AG09319 (cell line): ENCODE measurements around the gene ADAMTS17.

Experiments used
- DNase-seq: peaks from one replicate; pipeline ENCODE4 v3.0.0-alpha.2; 2010; ENCODE audit warnings: low read depth; ENCODE audit errors: extremely low read depth
- TF ChIP-seq, protein P1 (sequence below): IDR thresholded peaks from 2 replicates; pipeline ENCODE4 v1.5.1; 2011; ENCODE audit warnings: low read depth, mild to moderate bottlenecking, inconsistent platforms, low read length, moderate library complexity

Gene ADAMTS17

DNA sequence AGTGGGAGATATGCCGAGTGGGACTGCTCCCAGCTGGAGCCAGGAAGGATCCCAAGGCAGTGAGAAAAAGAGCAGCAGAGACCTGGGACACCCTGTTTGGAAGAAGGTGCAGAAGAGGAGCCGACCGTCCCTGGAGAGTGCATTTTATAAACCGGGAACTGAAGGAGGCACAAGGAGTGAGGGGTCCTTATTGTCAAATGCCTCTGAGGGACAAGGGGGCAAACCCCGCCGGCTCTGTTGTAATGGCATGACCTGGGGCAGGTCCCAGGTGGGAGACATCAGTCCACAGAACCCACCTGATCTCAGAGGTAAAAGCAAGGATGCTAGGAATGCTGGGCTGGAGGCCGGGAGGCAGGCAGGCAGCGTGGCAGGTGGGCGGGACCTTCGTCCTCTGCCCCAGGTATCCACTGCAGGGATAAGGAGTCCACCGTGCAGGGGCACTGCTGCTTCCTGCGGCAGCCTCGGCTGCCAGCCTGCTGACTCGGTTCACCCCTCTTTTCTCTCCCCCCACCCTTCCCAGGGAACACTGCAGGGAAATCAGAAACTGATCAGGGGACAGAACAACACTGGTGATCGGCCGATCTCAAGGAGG lies 26.9 kb downstream of the ADAMTS17 start:
- TF ChIP-seq, protein P1, sequence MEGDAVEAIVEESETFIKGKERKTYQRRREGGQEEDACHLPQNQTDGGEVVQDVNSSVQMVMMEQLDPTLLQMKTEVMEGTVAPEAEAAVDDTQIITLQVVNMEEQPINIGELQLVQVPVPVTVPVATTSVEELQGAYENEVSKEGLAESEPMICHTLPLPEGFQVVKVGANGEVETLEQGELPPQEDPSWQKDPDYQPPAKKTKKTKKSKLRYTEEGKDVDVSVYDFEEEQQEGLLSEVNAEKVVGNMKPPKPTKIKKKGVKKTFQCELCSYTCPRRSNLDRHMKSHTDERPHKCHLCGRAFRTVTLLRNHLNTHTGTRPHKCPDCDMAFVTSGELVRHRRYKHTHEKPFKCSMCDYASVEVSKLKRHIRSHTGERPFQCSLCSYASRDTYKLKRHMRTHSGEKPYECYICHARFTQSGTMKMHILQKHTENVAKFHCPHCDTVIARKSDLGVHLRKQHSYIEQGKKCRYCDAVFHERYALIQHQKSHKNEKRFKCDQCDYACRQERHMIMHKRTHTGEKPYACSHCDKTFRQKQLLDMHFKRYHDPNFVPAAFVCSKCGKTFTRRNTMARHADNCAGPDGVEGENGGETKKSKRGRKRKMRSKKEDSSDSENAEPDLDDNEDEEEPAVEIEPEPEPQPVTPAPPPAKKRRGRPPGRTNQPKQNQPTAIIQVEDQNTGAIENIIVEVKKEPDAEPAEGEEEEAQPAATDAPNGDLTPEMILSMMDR = no peak

DNA sequence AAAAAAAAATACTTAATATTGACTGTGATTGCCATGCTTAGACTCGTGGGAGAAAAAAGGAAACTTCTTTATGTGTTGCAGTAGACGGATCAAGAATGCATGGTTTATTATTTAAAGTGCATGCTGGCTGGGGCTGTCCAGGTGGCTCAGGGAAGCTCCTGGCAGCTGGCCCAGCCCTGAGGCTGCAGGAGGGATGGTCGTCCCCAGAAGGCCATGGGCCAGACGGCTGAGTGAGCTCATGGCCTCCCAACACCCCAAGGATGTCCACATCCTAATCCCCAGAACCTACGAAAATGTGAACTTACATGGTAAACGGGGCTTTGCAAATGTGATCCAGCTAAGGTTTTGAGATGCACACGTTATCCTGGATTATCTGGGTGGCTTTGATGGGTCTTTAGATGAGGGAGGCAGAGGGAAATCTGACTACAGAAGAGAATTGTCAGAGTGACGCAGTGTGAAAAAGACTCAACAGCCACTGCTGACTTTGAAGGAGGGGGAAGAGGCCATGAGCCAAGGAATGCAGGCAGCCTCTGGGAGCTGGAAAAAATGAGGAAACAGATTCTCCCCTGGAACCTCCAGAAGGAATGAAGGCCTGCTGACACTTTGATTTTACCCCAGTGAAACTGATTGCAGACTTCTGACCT lies 29.8 kb downstream of the ADAMTS17 start:
- TF ChIP-seq, protein P1 = no peak
- no peak for DNase-seq

More for the DNA sequence above, 26.9 kb downstream of the ADAMTS17 start:
- DNase-seq = no peak

DNA sequence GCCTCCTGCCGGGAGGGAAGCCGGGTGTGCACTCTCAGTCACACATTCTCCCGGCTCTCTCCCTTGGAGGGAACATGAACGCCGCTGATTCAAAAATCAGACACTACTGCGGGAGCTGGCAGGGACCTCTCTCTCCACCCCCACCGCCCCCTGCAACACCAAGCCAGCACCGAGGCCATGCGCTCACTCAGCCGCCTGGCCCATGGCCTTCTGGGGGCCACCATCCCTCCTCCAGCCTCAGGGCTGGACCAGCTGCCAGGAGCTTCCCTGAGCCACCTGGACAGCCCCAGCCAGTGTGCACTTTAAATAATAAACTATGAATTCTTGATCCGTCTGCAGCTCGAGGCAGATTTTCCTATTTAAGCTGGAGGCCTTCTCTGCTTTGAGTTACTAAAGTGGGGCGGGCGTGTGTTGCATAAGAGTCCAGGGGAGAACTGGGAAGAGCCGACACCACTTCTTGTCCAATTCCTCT lies 30.6 kb downstream of the ADAMTS17 start:
- TF ChIP-seq, protein P1 = no peak

DNA sequence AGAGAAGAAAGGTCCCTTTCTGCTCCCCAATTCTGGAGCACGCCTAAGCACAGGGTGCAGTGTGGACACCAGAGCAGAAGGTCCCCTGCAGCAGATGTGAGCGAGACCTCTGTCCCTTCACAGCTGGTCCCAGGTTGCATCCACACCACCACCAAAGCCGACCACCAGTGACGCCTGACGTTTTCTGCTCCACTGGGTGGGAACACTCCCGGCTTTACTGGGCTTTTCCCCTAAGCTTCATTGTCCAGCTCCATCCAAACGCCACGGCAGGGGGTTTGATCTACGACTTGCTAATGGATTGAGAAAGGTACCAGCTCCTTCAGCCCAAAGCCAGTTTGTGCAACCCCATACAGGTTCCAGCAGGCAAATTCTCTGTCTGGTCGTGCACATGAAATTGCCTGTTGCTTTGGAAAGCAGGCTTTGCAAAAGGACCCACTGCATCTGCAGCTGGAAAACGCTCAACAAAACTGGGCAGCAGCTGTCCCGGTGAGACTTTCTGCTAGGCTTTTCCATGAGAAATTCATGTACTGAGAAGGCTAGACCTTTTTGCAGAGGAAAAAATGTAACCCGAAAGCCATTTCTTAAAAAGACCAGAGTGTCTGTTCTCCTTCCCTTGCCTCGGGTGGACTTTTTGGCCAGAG lies 31.1 kb downstream of the ADAMTS17 start:
- TF ChIP-seq, protein P1 = no peak
- DNase-seq = no peak

More for the DNA sequence above, 30.6 kb downstream of the ADAMTS17 start:
- no peak for DNase-seq

GRCh38 chr15:100310041-100310405 lies 31.8 kb downstream of the ADAMTS17 start:
- TF ChIP-seq, protein P1 = no peak
- no peak for DNase-seq

DNA sequence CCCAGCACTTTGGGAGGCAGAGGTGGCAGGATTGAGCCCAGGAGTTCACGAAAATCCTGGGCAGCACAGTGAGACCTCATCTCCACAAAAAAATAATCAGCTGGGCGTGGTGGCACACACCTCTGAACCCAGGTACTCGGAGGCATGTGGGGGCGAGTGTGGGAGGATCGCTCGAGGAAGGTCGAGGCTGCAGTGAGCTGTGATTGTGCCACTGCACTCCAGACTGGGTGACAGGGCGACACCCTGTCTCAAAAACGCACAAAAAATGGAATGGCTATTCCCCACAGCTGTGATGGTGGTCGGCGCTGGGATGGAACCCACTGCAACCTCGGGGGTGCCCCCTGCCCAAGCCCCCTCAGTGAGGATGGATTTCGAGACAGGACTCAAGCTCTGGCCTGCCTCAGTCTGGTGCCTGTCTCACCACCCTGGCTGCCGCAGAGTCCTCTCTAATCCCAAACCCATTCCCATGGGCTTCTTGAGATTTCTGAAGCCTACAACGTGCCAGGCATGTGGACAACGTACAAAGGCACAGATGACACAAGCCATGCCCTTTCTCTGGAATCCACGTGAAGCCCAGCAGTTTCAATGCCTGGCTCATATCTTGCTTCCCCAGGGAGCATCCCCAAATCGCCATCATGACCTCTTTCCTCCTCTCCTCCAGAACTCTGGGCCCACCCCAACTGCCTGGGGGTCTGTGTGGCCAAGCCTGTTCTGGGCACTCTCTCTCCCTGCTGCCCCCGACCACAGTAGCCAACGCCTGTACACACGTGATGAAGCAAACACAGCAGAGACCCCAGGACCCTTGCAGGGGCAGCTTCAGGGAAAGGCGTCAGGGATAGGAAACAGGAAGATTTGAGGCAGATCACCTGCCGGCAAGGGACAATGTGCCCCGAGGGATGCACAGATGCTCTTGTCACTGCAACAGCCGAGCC lies 32.4 kb downstream of the ADAMTS17 start:
- TF ChIP-seq, protein P1 = no peak
- DNase-seq = no peak
